HG03439 (cell line): ENCODE results near the gene NALCN.

Experiments used
- ATAC-seq: cut with Tn5 transposase; IDR thresholded peaks from one replicate; pipeline ENCODE4 v1.9.1; 2021; ENCODE audit warnings: mild to moderate bottlenecking, moderate library complexity; ENCODE audit not compliant: unreplicated experiment

The NALCN gene

GRCh38 chr13:101415358-101416174, 742 bp downstream of the NALCN start:
- ATAC-seq: no peak

GRCh38 chr13:101412076-101412475, 4.2 kb downstream of the NALCN start:
- no peak for ATAC-seq

- ATAC-seq: no peak
Observed at GRCh38 chr13:101408992-101409656, 7.2 kb downstream of the NALCN start.

- no peak for ATAC-seq
Observed at GRCh38 chr13:101408154-101408553, 8.2 kb downstream of the NALCN start.

GRCh38 chr13:101406791-101407190, 9.5 kb downstream of the NALCN start:
- ATAC-seq: no peak

GRCh38 chr13:101401196-101401595, 15.1 kb downstream of the NALCN start:
- no peak for ATAC-seq

- ATAC-seq: no peak
Observed at GRCh38 chr13:101399365-101399764, 16.9 kb downstream of the NALCN start.

- ATAC-seq: no peak
Observed at GRCh38 chr13:101398920-101399319, 17.4 kb downstream of the NALCN start.

- ATAC-seq: no peak
Observed at GRCh38 chr13:101398191-101398590, 18.1 kb downstream of the NALCN start.

- ATAC-seq: no peak
Observed at GRCh38 chr13:101397742-101398141, 18.6 kb downstream of the NALCN start.

- no peak for ATAC-seq
Observed at GRCh38 chr13:101394605-101395004, 21.7 kb downstream of the NALCN start.

- no peak for ATAC-seq
Observed at GRCh38 chr13:101393140-101393539, 23.2 kb downstream of the NALCN start.

- no peak for ATAC-seq
Observed at GRCh38 chr13:101390461-101390860, 25.8 kb downstream of the NALCN start.

- ATAC-seq: no peak
Observed at GRCh38 chr13:101384929-101385328, 31.4 kb downstream of the NALCN start.

GRCh38 chr13:101383595-101383994, 32.7 kb downstream of the NALCN start:
- ATAC-seq: no peak

- ATAC-seq: no peak
Observed at GRCh38 chr13:101382701-101383100, 33.6 kb downstream of the NALCN start.

GRCh38 chr13:101382086-101382485, 34.2 kb downstream of the NALCN start:
- ATAC-seq: no peak

- no peak for ATAC-seq
Observed at GRCh38 chr13:101360525-101360924, 55.8 kb downstream of the NALCN start.

- no peak for ATAC-seq
Observed at GRCh38 chr13:101354895-101355294, 61.4 kb downstream of the NALCN start.

GRCh38 chr13:101346942-101347728, 69.2 kb downstream of the NALCN start:
- ATAC-seq: no peak

GRCh38 chr13:101346161-101346560, 70.1 kb downstream of the NALCN start:
- no peak for ATAC-seq
